Suprapubic skin (tissue), 4 donors: ENCODE results near the gene CREB5. TPM values are rescaled to one million over a fixed set of nuclear protein-coding genes. Genes with fewer than 3 reads are reported as not detected.
A peak's percentile ranks its signal among the peaks of the same experiment; 100 is the strongest.

ENCODE experiments used
- DNase-seq, 2 donors: peaks; one replicate each; pipeline ENCODE4 v3.0.0-alpha.2; 2019; ENCODE audit warnings: low spot score in 2 of 2
- H3K27ac ChIP-seq: fragments of 200-600 bp; sonication (generic); one replicate; pipeline ENCODE4 v1.5.1; 2019
- H3K27me3 ChIP-seq: fragments of 200-600 bp; sonication (generic); one replicate; pipeline ENCODE4 v1.5.1; 2019
- H3K36me3 ChIP-seq: fragments of 200-600 bp; sonication (generic); one replicate; pipeline ENCODE4 v1.5.1; 2019
- H3K4me1 ChIP-seq: fragments of 200-600 bp; sonication (generic); one replicate; pipeline ENCODE4 v1.5.1; 2019
- H3K4me3 ChIP-seq: fragments of 200-600 bp; sonication (generic); one replicate; pipeline ENCODE4 v1.5.1; 2019; ENCODE audit warnings: mild to moderate bottlenecking
- H3K9me3 ChIP-seq: fragments of 200-600 bp; sonication (generic); one replicate; pipeline ENCODE4 v1.5.1; 2019
- EP300 ChIP-seq: sonication (generic); formaldehyde crosslinking; IDR thresholded peaks from one replicate; pipeline ENCODE4 v1.6.1; 2017; ENCODE audit warnings: antibody characterized with exemption
- POLR2A ChIP-seq, 2 donors: fragments of 450-650 bp; IDR thresholded peaks; one replicate each; pipeline ENCODE4 v1.6.1; 2017; ENCODE audit warnings: antibody characterized with exemption in 2 of 2, mild to moderate bottlenecking in 2 of 2, moderate library complexity in 2 of 2
- POLR2AphosphoS5 ChIP-seq, 3 donors: sonication (generic); formaldehyde crosslinking; IDR thresholded peaks; one replicate each; pipeline ENCODE4 v1.6.1; 2017; ENCODE audit warnings: antibody characterized with exemption in 3 of 3
- WGBS: methylation state at CpG from one replicate; pipeline ENCODE4 v1.1.5; 2018; 5-methylcytosine and 5-hydroxymethylcytosine counted together
- total RNA-seq, 4 donors: library from RNA; depleted of rRNA; stranded (reverse); fragments of >200 nt; gene quantifications; one replicate each; pipeline ENCODE4 v1.1.0, GENCODE V29; 2016
- TF ChIP-seq, protein P1 (sequence below), 2 donors: fragments of 200-600 bp in 1 of 2; fragments of 450-650 bp in 1 of 2; sonication (generic) in 1 of 2; IDR thresholded peaks; one replicate each; pipeline ENCODE4 v1.5.1; 2016 to 2019; ENCODE audit warnings: antibody characterized with exemption in 2 of 2, mild to moderate bottlenecking in 1 of 2, moderate library complexity in 1 of 2

CREB5 gene
- total RNA-seq, 4 donors from 2014 or later: 6.2 to 12.1 (median 10.0) TPM

DNA sequence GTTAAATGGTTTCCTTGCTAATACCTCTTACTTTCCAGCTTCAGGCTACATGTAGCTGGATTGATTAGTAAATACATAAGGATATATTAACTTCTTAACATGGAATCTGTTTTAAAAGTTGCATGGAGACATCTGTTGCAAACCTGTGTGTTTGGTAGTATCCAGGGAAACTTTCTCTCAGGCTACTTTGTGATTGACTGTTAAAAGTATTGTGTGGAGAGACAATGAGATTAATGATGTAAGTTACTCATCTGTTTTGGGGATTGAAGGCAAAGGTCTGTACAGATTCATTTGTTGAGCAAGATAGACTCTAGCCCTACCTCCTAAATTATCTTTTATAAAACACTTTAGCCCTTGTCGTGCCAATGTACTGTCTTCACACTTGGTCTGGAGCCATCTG lies 6.6 kb downstream of the CREB5 start:
- WGBS: 59% methylated on average over 1 of the region's 1 CpG
- no peaks in the 10 kb centered on the region for H3K36me3 ChIP-seq

DNA sequence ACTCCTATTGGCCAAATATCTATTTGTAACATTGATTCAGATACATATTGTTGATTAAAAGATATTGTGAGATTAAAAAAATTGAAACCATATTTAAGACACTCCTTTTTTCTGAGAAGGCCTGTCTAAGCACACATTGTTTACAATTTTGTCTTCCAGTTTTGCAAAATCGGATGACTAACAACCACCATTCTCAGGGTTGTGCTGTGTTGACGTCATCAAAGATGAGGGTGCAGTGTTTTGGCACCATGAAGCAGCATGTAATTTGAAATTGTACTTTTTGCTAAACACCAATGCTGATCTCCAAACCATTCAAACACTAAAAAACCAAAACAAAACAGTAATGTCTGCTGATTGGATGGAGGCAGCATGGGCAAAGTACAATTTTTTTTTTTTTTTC lies 7.4 kb downstream of the CREB5 start:
- WGBS: 38% methylated on average over 2 of the region's 2 CpGs

More for the DNA sequence above, 6.6 kb downstream of the CREB5 start:
- no peaks in the 10 kb centered on the region for H3K9me3 ChIP-seq
- TF ChIP-seq, protein P1, sequence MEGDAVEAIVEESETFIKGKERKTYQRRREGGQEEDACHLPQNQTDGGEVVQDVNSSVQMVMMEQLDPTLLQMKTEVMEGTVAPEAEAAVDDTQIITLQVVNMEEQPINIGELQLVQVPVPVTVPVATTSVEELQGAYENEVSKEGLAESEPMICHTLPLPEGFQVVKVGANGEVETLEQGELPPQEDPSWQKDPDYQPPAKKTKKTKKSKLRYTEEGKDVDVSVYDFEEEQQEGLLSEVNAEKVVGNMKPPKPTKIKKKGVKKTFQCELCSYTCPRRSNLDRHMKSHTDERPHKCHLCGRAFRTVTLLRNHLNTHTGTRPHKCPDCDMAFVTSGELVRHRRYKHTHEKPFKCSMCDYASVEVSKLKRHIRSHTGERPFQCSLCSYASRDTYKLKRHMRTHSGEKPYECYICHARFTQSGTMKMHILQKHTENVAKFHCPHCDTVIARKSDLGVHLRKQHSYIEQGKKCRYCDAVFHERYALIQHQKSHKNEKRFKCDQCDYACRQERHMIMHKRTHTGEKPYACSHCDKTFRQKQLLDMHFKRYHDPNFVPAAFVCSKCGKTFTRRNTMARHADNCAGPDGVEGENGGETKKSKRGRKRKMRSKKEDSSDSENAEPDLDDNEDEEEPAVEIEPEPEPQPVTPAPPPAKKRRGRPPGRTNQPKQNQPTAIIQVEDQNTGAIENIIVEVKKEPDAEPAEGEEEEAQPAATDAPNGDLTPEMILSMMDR (IDR thresholded peaks at IDR 0.05): no peak
- TF ChIP-seq POLR2A (IDR thresholded peaks at IDR 0.05) (no peak), POLR2AphosphoS5 (IDR thresholded peaks at IDR 0.05) (no peak), EP300 (no peak)
- no peak overlapping the region for H3K4me3 ChIP-seq
- peaks cover 5% of the 10 kb centered on the region for H3K4me1 ChIP-seq
- H3K27me3 ChIP-seq: peaks cover 4% of the 10 kb centered on the region
- H3K27ac ChIP-seq: peak overlapping the region; percentile 11
- DNase-seq: no peak

DNA sequence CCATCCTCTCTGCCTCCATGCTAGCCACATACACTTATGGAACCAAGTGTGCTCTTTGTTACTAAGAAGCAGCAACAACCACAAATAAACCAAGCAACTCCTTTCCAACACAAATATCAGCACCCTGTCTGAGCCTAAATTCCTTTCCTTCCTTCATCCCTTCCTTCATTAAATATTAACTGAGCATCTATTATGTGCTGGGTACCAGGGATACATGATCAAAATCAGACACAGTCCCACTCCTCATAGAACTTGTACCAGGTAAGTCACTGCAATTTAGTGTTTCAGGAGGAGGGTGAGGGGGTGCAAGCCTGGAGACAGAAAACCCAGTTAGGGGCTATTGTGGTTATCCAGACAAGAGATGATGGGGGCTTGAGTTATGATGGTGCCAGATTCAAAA lies 10.8 kb downstream of the CREB5 start:
- TF ChIP-seq POLR2AphosphoS5 (IDR thresholded peaks at IDR 0.05) (no peak), POLR2A (IDR thresholded peaks at IDR 0.05) (no peak), EP300 (no peak)
- TF ChIP-seq, protein P1 (IDR thresholded peaks at IDR 0.05): no peak
- no peak overlapping the region for H3K27ac ChIP-seq
- no peak for DNase-seq
- no peaks in the 10 kb centered on the region for H3K27me3 ChIP-seq
- H3K9me3 ChIP-seq: no peaks in the 10 kb centered on the region
- no peaks in the 10 kb centered on the region for H3K36me3 ChIP-seq
- H3K4me3 ChIP-seq: no peak overlapping the region
- H3K4me1 ChIP-seq: peaks cover 5% of the 10 kb centered on the region

More for the DNA sequence above, 7.4 kb downstream of the CREB5 start:
- Histone ChIP-seq H3K27ac (peak overlapping the region; percentile 11), H3K4me1 (peaks cover 5% of the 10 kb centered on the region), H3K36me3 (no peaks in the 10 kb centered on the region), H3K27me3 (no peaks in the 10 kb centered on the region), H3K4me3 (no peak overlapping the region), H3K9me3 (no peaks in the 10 kb centered on the region)
- peak in 1 of 2 donors; percentile 72 for DNase-seq
- TF ChIP-seq EP300 (no peak), POLR2AphosphoS5 (IDR thresholded peaks at IDR 0.05) (peak in 1 of 3 donors; percentile 55)

DNA sequence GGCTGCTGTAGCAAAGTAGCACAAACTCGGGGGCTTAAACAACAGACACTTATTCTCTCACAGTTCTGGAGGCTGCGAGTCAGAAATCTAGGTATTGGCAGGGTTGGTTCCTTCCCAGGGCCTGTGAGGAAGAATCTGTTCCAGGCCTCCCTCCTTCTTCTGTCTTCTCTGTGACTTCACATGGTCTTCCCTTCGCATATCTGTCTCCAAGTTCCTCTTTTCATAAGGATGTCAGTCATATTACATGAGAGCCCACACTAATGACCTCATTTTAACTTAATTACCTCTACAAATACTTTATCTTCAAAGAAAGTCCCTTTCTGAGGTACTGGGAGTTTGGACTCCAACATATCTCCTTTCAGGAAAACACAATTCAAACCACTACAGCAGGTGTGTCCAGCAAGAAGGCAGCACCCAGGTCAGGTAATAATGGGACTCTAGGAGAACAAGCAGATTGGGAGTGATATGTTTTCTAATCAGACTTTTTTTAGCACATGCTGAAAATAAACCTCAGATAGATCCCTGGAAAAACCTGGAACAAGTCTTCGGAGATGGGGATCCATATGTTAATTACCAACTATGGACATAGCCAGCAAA lies 11.7 kb downstream of the CREB5 start:
- no peaks in the 10 kb centered on the region for H3K9me3 ChIP-seq
- 93% methylated on average over 4 of the region's 4 CpGs for WGBS
- DNase-seq: no peak
- H3K36me3 ChIP-seq: no peaks in the 10 kb centered on the region
- no peak overlapping the region for H3K4me3 ChIP-seq
- H3K27me3 ChIP-seq: no peaks in the 10 kb centered on the region
- TF ChIP-seq EP300 (no peak), POLR2AphosphoS5 (IDR thresholded peaks at IDR 0.05) (no peak), POLR2A (IDR thresholded peaks at IDR 0.05) (no peak)
- TF ChIP-seq, protein P1 (IDR thresholded peaks at IDR 0.05): no peak
- peaks cover 5% of the 10 kb centered on the region for H3K4me1 ChIP-seq
- no peak overlapping the region for H3K27ac ChIP-seq

DNA sequence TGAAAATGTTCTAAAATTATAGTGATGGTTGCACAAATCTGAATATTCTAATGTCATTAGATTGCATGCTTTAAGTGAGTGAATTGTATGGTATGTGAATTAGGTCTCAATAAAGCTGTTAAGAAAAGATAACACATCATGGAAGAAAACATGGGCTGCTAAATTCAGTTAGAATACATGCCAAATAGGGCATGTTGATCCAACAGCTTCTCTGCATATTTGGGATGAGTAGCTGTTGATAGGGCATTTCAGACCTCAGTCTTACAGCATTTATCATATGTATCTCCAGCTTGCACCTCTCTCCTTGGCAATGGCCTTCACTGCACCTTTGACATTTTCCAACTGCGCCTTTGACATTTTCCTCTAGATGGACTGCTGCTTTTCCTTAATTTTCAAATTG lies 13.2 kb downstream of the CREB5 start:
- H3K9me3 ChIP-seq: no peaks in the 10 kb centered on the region
- WGBS: 92% methylated on average over 1 of the region's 1 CpG
- H3K27me3 ChIP-seq: no peaks in the 10 kb centered on the region
- H3K36me3 ChIP-seq: no peaks in the 10 kb centered on the region
- TF ChIP-seq POLR2AphosphoS5 (IDR thresholded peaks at IDR 0.05): no peak
- TF ChIP-seq EP300: no peak
- TF ChIP-seq, protein P1 (IDR thresholded peaks at IDR 0.05): no peak
- TF ChIP-seq POLR2A (IDR thresholded peaks at IDR 0.05): no peak
- H3K27ac ChIP-seq: no peak overlapping the region
- no peak for DNase-seq
- H3K4me1 ChIP-seq: no peaks in the 10 kb centered on the region
- no peak overlapping the region for H3K4me3 ChIP-seq

DNA sequence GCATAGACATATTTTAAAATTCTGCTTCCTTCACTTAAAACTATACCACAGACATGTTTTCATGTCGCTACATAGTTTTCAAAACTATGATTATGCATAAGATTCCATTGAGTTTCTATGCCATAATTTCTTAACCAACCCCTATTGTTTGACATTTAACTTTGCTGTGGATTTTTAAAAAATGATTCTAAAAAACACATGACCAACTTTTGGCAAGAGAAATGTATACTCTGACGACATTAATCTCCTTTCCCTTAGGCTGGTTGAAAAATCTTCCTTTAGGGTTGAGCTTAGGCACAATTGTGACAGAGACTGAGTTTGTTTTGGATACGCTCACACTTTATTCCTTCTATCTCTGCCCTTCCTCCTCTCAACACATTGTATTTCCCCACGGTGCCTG lies 14.9 kb downstream of the CREB5 start:
- WGBS: 71% methylated on average over 4 of the region's 4 CpGs
- no peaks in the 10 kb centered on the region for H3K27me3 ChIP-seq
- no peak for DNase-seq
- no peaks in the 10 kb centered on the region for H3K9me3 ChIP-seq
- TF ChIP-seq POLR2AphosphoS5 (IDR thresholded peaks at IDR 0.05) (no peak), POLR2A (IDR thresholded peaks at IDR 0.05) (no peak), EP300 (no peak)
- TF ChIP-seq, protein P1 (IDR thresholded peaks at IDR 0.05): no peak
- H3K27ac ChIP-seq: no peak overlapping the region
- H3K4me3 ChIP-seq: no peak overlapping the region
- H3K36me3 ChIP-seq: no peaks in the 10 kb centered on the region
- no peaks in the 10 kb centered on the region for H3K4me1 ChIP-seq
